ENCODE results near the gene HEPN1. TPM values are rescaled to one million over a fixed set of nuclear protein-coding genes. Genes with fewer than 3 reads are reported as not detected.

HEPN1 gene
- total RNA-seq, 6 experiments from 2014 or later, result 0.18 TPM; not detected in 5

GRCh38 chr11:124877910-124878758 is 40.9 kb upstream of the HEPN1 start:
- no peak for TF ChIP-seq POLR2A (IDR thresholded peaks at IDR 0.05)
- no peak for TF ChIP-seq CTCF (IDR thresholded peaks at IDR 0.05)
- H3K4me3 ChIP-seq, result no peak overlapping the region
- H3K36me3 ChIP-seq, result no peaks in the 10 kb centered on the region
- no peaks in the 10 kb centered on the region for H3K9me3 ChIP-seq
- intact Hi-C loops (cut with DNase I), result no loop called here
- H3K27ac ChIP-seq, result no peak overlapping the region
- peaks cover 0 to 20% (median 6%) of the 10 kb centered on the region in 4 donors for H3K4me1 ChIP-seq
- no peaks in the 10 kb centered on the region for H3K27me3 ChIP-seq
- DNase-seq (peak in 1 of 3 donors; percentile 46), ATAC-seq (no peak)
- WGBS (ENCODE audit: insufficient coverage, low coverage, low lambda C conversion rate, missing lambda C conversion rate), result 57% methylated on average over 6 of the region's 17 CpGs

- intact Hi-C loops (cut with DNase I), result no loop called here
- DNase-seq, result peak in 1 of 3 donors; percentile 29
- no peaks in the 10 kb centered on the region for H3K9me3 ChIP-seq
- no peak overlapping the region for H3K4me3 ChIP-seq
- H3K27ac ChIP-seq, result no peak overlapping the region
- no peak for ATAC-seq
- H3K27me3 ChIP-seq, result no peaks in the 10 kb centered on the region
- TF ChIP-seq CTCF (IDR thresholded peaks at IDR 0.05) (no peak), POLR2A (IDR thresholded peaks at IDR 0.05) (no peak)
- no peaks in the 10 kb centered on the region for H3K36me3 ChIP-seq
- H3K4me1 ChIP-seq, result peaks cover 0 to 21% (median 6%) of the 10 kb centered on the region in 4 donors
- 90% methylated on average over 4 of the region's 11 CpGs for WGBS (ENCODE audit: insufficient coverage, low coverage, low lambda C conversion rate, missing lambda C conversion rate)
Observed at GRCh38 chr11:124878759-124879492, 40.1 kb upstream of the HEPN1 start.

- WGBS (ENCODE audit: insufficient coverage, low coverage, low lambda C conversion rate, missing lambda C conversion rate), result 78% methylated on average over 9 of the region's 16 CpGs
- peak in 2 of 3 donors; percentile 42 to 49 for DNase-seq
Observed at GRCh38 chr11:124879493-124880289, 39.4 kb upstream of the HEPN1 start.

More at GRCh38 chr11:124879493-124880289, 39.4 kb upstream of the HEPN1 start:
- no peak for TF ChIP-seq CTCF (IDR thresholded peaks at IDR 0.05)
- TF ChIP-seq POLR2A (IDR thresholded peaks at IDR 0.05), result no peak
- ATAC-seq, result no peak
- H3K4me1 ChIP-seq, result peaks cover 0 to 21% (median 6%) of the 10 kb centered on the region in 4 donors
- H3K4me3 ChIP-seq, result no peak overlapping the region
- no peak overlapping the region for H3K27ac ChIP-seq
- H3K27me3 ChIP-seq, result no peaks in the 10 kb centered on the region
- no peaks in the 10 kb centered on the region for H3K36me3 ChIP-seq
- H3K9me3 ChIP-seq, result no peaks in the 10 kb centered on the region
- intact Hi-C loops (cut with DNase I), result no loop called here

Data from right lobe of liver (tissue), 6 donors.